Fibroblast of skin of right quadriceps (primary cell): ENCODE measurements around the gene CA14.
"Not testable (repeated sequence)": the region's sequence is repeated elsewhere in the genome, so short reads cannot be mapped to it uniquely, and the experiment has no call there.

ENCODE experiments used
- DNase-seq: peaks from one replicate; pipeline ENCODE4 v3.0.0-alpha.2; 2013

The CA14 gene

DNA sequence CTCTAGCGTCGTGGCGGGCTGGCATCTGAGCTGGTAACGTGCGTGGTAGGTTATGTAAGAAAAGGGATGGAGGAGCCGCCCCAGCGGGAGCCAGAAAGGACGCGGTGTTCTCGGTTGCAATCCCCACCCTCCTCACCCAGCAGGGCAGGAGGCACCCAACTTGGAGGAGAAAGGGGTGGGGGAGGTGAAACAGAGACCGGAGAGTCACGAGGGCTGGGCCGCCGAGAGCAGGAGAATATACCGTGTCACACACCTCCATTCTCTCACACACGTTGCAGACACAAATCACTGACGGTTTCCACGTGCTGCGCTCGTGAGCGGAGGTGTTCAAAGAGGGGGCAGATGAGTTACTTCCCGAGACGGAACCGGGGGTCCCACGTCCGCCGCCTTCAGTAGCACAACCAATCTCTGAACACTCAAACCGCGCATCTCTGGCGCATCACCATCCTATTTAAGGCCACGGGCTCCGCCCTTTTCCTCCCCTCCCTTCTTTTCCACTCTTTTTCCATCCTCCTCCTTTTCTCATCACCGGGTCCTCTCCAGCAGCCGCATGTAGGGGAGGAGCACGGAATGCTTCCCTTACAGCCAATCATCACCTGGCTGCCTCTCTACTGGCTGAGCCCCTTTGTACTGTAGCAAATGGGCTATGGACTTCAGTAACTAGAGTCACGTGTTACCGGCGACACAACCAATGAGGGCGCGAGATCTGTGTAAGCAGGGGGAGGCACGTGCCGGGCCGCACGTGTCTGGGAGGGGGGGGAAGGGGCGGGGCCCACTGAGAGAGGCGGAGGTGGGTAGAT, 24.4 kb downstream of the CA14 start, which contains the start of gene CIART:
Gene CIART (plus strand): TSS at position 797 of the 800 bp plus-strand sequence. CDS start 714 bp downstream, outside the sequence.
- DNase-seq: peak; percentile 99

- no peak for DNase-seq
Observed at GRCh38 chr1:150282558-150282958, 25.0 kb downstream of the CA14 start.

- no peak for DNase-seq
Observed at GRCh38 chr1:150283260-150283659, 25.7 kb downstream of the CA14 start.

GRCh38 chr1:150288382-150288781, 30.8 kb downstream of the CA14 start:
- DNase-seq: no peak

DNA sequence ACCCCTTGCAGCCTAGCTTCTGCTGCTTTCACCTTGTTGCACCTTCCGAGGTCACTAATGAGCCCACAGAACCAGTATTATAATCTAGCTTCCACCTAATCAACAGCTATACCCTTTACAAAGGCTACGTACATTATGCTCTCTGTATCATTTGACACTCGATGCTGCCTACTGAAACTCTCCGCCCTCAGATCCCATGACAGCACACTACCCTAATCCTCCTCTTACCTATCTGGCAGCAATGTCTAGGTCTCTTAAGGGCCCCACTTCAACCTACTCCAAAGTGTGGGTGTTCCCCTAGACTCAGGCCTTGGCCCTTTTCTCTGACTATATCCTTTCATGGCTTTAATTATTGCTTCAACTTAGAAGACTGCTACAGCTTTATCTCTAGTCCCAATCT, 31.2 kb downstream of the CA14 start:
- no peak for DNase-seq

- DNase-seq: peak; percentile 89
Observed at GRCh38 chr1:150293433-150294253, 36.1 kb downstream of the CA14 start, which contains the start of gene MRPS21. Gene MRPS21 (plus strand): TSS chr1:150293861. CDS start chr1:150294367, 506 bp downstream.

- no peak for DNase-seq
Observed at GRCh38 chr1:150295476-150295875, 37.9 kb downstream of the CA14 start.

- no peak for DNase-seq
Observed at GRCh38 chr1:150299716-150300115, 42.1 kb downstream of the CA14 start.

DNA sequence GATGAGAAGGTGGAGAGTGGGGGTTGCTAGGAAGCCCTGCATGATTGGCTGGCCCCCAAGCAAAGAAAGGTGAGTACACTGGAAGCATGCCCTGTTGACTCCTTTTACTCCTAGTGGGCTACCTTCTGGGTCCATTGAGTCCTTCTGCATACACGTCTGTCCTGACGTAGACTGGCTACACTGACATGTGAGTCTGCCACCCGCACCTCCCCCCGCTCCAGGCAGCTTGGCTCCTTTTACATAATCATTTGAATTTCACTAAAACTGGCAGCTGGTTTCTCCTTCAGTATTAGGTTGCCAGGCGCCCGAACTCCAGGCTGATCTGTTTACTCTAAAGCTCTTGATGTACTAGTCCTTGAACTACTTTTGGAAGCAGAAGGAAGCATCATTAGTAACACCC, 44.8 kb downstream of the CA14 start:
- no peak for DNase-seq

- DNase-seq: no peak
Observed at GRCh38 chr1:150302902-150303301, 45.3 kb downstream of the CA14 start.

- not testable (repeated sequence) for DNase-seq
Observed at GRCh38 chr1:150308585-150308984, 51.0 kb downstream of the CA14 start.

DNA sequence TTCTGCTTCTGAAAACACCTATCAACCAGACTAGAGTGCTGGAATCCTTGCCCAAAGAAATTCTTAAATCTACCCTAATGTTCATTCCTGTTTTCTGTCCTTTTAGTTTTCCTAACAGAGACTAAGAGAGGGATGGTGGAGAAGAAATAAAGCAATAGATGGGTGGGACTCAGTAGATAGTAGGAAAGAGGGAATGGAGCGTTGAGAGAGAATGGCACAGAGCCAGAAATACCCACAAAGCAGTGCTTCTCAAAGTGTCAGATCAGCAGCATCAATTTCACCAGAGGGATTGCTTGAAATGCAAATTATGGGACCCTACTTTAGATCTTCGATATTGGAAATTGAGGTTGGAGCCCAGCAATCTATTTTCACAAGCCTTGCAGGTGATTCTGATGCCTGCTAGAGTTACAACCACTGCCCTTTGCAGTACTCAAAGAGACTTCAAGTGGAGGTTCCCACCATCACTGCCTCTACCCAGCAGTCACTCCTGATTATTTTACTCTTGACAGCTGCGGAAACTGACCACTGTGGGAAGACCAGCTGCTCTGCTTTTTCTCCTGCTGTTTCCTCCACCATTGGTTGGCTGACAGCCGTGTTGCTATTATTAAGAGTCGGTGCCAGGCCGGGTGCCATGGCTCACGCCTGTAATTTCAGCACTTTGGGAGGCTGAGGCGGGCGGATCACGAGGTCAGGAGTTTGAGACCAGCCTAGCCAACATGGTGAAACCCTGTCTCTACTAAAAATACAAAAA, 52.4 kb downstream of the CA14 start:
- DNase-seq: no peak

DNA sequence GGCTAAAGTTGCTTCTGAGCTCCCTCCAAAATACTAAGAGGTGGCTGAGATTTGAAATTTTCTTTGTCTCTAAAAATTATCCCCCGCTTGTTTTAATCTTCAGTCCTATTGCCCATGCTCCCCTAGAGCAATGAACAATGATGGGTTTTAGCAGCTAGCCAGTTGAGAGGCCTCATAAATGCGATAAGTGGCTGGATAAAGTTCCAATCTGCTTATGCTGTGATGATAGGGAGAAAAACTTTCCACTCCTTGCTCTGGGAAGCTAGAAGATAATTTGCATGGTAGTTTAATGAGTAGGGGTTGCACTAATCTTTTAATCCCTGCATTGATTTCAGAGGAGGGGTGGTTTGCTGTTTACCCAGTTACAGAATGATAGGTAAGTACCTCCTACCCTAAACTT, 54.2 kb downstream of the CA14 start:
- DNase-seq: no peak
